GM12874 (cell line): Measurements from ENCODE around the gene MAST4.

Source experiments
- CTCF ChIP-seq: IDR thresholded peaks from 2 replicates; pipeline ENCODE4 v1.5.1; 2011; ENCODE audit warnings: low read depth, mild to moderate bottlenecking, control low read depth, low read length, moderate library complexity; ENCODE audit not compliant: insufficient read depth

MAST4 gene

GRCh38 chr5:67106626-67107342, 510.6 kb downstream of the MAST4 start:
- TF ChIP-seq CTCF = no peak

- TF ChIP-seq CTCF = no peak
Measured at GRCh38 chr5:67111779-67112178, 515.6 kb downstream of the MAST4 start.

- no peak for TF ChIP-seq CTCF
Measured at GRCh38 chr5:67115246-67115645, 519.1 kb downstream of the MAST4 start.

GRCh38 chr5:67115817-67116216, 519.6 kb downstream of the MAST4 start:
- TF ChIP-seq CTCF = no peak

GRCh38 chr5:67118050-67118620, 521.9 kb downstream of the MAST4 start:
- TF ChIP-seq CTCF = no peak

GRCh38 chr5:67119010-67119409, 522.8 kb downstream of the MAST4 start:
- no peak for TF ChIP-seq CTCF

GRCh38 chr5:67120032-67120431, 523.8 kb downstream of the MAST4 start:
- no peak for TF ChIP-seq CTCF
